UCSD-AML1 (cell line): ENCODE results near the gene FMN1.
"Not testable (repeated sequence)": the region's sequence is repeated elsewhere in the genome, so short reads cannot be mapped to it uniquely, and the experiment has no call there.

Experiments used
- DNase-seq: peaks from one replicate; lab custom pipeline; 2025; ENCODE audit not compliant: unreplicated experiment; lab: John Stamatoyannopoulos, UW

FMN1 gene

GRCh38 chr15:32983679-32984078 lies 210.8 kb downstream of the FMN1 start:
- no peak for DNase-seq

GRCh38 chr15:32982001-32982400 lies 212.5 kb downstream of the FMN1 start:
- DNase-seq: no peak

GRCh38 chr15:32981536-32981935 lies 213.0 kb downstream of the FMN1 start:
- DNase-seq: no peak

GRCh38 chr15:32979710-32980109 lies 214.8 kb downstream of the FMN1 start:
- DNase-seq: no peak

- DNase-seq: no peak
Measured at GRCh38 chr15:32977506-32977905, 217.0 kb downstream of the FMN1 start.

GRCh38 chr15:32974691-32975090 lies 219.8 kb downstream of the FMN1 start:
- DNase-seq: no peak

GRCh38 chr15:32972686-32973085 lies 221.8 kb downstream of the FMN1 start:
- no peak for DNase-seq

GRCh38 chr15:32970847-32971246 lies 223.7 kb downstream of the FMN1 start:
- no peak for DNase-seq

- no peak for DNase-seq
Measured at GRCh38 chr15:32967521-32967920, 227.0 kb downstream of the FMN1 start.

GRCh38 chr15:32966512-32966911 lies 228.0 kb downstream of the FMN1 start:
- no peak for DNase-seq

GRCh38 chr15:32965897-32966296 lies 228.6 kb downstream of the FMN1 start:
- DNase-seq: no peak

GRCh38 chr15:32959077-32959476 lies 235.4 kb downstream of the FMN1 start:
- DNase-seq: no peak

- no peak for DNase-seq
Measured at GRCh38 chr15:32957219-32957618, 237.3 kb downstream of the FMN1 start.

GRCh38 chr15:32956711-32957110 lies 237.8 kb downstream of the FMN1 start:
- DNase-seq: no peak

- DNase-seq: no peak
Measured at GRCh38 chr15:32956006-32956405, 238.5 kb downstream of the FMN1 start.

- no peak for DNase-seq
Measured at GRCh38 chr15:32953533-32953910, 241.0 kb downstream of the FMN1 start.

GRCh38 chr15:32952901-32953532 lies 241.5 kb downstream of the FMN1 start:
- DNase-seq: no peak

GRCh38 chr15:32951736-32952464 lies 242.6 kb downstream of the FMN1 start:
- no peak for DNase-seq

GRCh38 chr15:32950051-32950450 lies 244.5 kb downstream of the FMN1 start:
- not testable (repeated sequence) for DNase-seq

GRCh38 chr15:32946210-32946609 lies 248.3 kb downstream of the FMN1 start:
- DNase-seq: no peak

- no peak for DNase-seq
Measured at GRCh38 chr15:32944431-32944830, 250.1 kb downstream of the FMN1 start.

GRCh38 chr15:32943711-32944110 lies 250.8 kb downstream of the FMN1 start:
- DNase-seq: no peak

- no peak for DNase-seq
Measured at GRCh38 chr15:32942401-32942841, 252.1 kb downstream of the FMN1 start.
